Parathyroid adenoma (tissue), 2 donors: Measurements from ENCODE around the gene ZNHIT3.

Experiments used
- H2AFZ ChIP-seq: fragments of 300-600 bp; sonication (generic); one replicate; pipeline ENCODE4 v1.7.0; 2017; ENCODE audit warnings: antibody characterized with exemption, mild to moderate bottlenecking
- H3K27ac ChIP-seq: fragments of 300-600 bp; sonication (generic); one replicate; pipeline ENCODE4 v1.7.0; 2017
- H3K27me3 ChIP-seq: fragments of 300-600 bp; sonication (generic); one replicate; pipeline ENCODE4 v1.7.0; 2017; ENCODE audit warnings: low read length; ENCODE audit not compliant: control insufficient read depth, insufficient read depth
- H3K36me3 ChIP-seq: fragments of 300-600 bp; sonication (generic); one replicate; pipeline ENCODE4 v1.7.0; 2017; ENCODE audit warnings: low read length; ENCODE audit not compliant: control insufficient read depth, insufficient read depth
- H3K4me1 ChIP-seq: fragments of 300-600 bp; sonication (generic); one replicate; pipeline ENCODE4 v1.7.0; 2017; ENCODE audit warnings: control low read depth
- H3K4me2 ChIP-seq: fragments of 300-600 bp; sonication (generic); one replicate; pipeline ENCODE4 v1.7.0; 2017; ENCODE audit warnings: low read length
- H3K4me3 ChIP-seq: fragments of 300-600 bp; sonication (generic); one replicate; pipeline ENCODE4 v1.7.0; 2017; ENCODE audit warnings: low read depth, low read length
- H3K79me2 ChIP-seq: fragments of 300-600 bp; sonication (generic); one replicate; pipeline ENCODE4 v1.7.0; 2017; ENCODE audit warnings: control low read depth
- H3K9ac ChIP-seq: fragments of 300-600 bp; sonication (generic); one replicate; pipeline ENCODE4 v1.7.0; 2017; ENCODE audit warnings: mild to moderate bottlenecking
- H3K9me3 ChIP-seq: fragments of 300-600 bp; sonication (generic); one replicate; pipeline ENCODE4 v1.7.0; 2017; ENCODE audit warnings: low read length; ENCODE audit not compliant: control insufficient read depth
- CTCF ChIP-seq: fragments of 300-600 bp; sonication (generic); IDR thresholded peaks from one replicate; pipeline ENCODE4 v1.7.0; 2017; ENCODE audit warnings: antibody characterized with exemption, mild to moderate bottlenecking
- donor health status: primary hyperparathyroidism.

Gene ZNHIT3

GRCh38 chr17:36533935-36534839 is 47.7 kb downstream of the ZNHIT3 start:
- Histone ChIP-seq H2AFZ (peak overlapping the region; percentile 95), H3K9me3 (no peaks in the 10 kb centered on the region), H3K4me3 (peak overlapping the region; percentile 80), H3K4me1 (peaks cover 5% of the 10 kb centered on the region), H3K27me3 (no peaks in the 10 kb centered on the region), H3K9ac (peak overlapping the region; percentile 47), H3K27ac (peak overlapping the region; percentile 93), H3K79me2 (peaks cover 3% of the 10 kb centered on the region), H3K36me3 (no peaks in the 10 kb centered on the region), H3K4me2 (peak overlapping the region; percentile 85)
- TF ChIP-seq CTCF = peak; percentile 54

- Histone ChIP-seq H3K27me3 (no peaks in the 10 kb centered on the region), H3K4me2 (peak within 1 kb of the TSS; percentile 85), H3K9ac (peak within 1 kb of the TSS; percentile 47), H3K9me3 (no peaks in the 10 kb centered on the region), H2AFZ (peak within 1 kb of the TSS; percentile 95), H3K4me3 (peak within 1 kb of the TSS; percentile 80), H3K27ac (peak within 1 kb of the TSS; percentile 93), H3K79me2 (peaks cover 3% of the 10 kb centered on the region), H3K4me1 (peaks cover 5% of the 10 kb centered on the region), H3K36me3 (no peaks in the 10 kb centered on the region)
- peak; percentile 17 for TF ChIP-seq CTCF
Measured at GRCh38 chr17:36534840-36535668, 48.6 kb downstream of the ZNHIT3 start, which contains the start of the genes MYO19 and PIGW. Gene MYO19 (minus strand): TSS chr17:36534868. CDS start chr17:36532538, 2,330 bp downstream. Gene PIGW (plus strand): TSS chr17:36534987. CDS start chr17:36537102, 2,115 bp downstream.

GRCh38 chr17:36535669-36536081 is 49.2 kb downstream of the ZNHIT3 start:
- peaks cover 5% of the 10 kb centered on the region for H3K4me1 ChIP-seq
- peak overlapping the region; percentile 95 for H2AFZ ChIP-seq
- peak overlapping the region; percentile 93 for H3K27ac ChIP-seq
- no peaks in the 10 kb centered on the region for H3K36me3 ChIP-seq
- peaks cover 6% of the 10 kb centered on the region for H3K79me2 ChIP-seq
- TF ChIP-seq CTCF = no peak
- H3K4me3 ChIP-seq = peak overlapping the region; percentile 80
- no peaks in the 10 kb centered on the region for H3K27me3 ChIP-seq
- peak overlapping the region; percentile 85 for H3K4me2 ChIP-seq
- H3K9ac ChIP-seq = peak overlapping the region; percentile 47
- H3K9me3 ChIP-seq = no peaks in the 10 kb centered on the region

- Histone ChIP-seq H3K9ac (no peak overlapping the region), H3K9me3 (no peaks in the 10 kb centered on the region), H3K4me3 (no peak overlapping the region), H3K27me3 (no peaks in the 10 kb centered on the region), H3K4me1 (peaks cover 10% of the 10 kb centered on the region), H3K4me2 (no peak overlapping the region), H2AFZ (no peak overlapping the region), H3K79me2 (peaks cover 18% of the 10 kb centered on the region), H3K27ac (no peak overlapping the region), H3K36me3 (no peaks in the 10 kb centered on the region)
- no peak for TF ChIP-seq CTCF
Measured at GRCh38 chr17:36540696-36541095, 54.2 kb downstream of the ZNHIT3 start.
